Hepatocyte (in vitro differentiated cells): Measurements from ENCODE around the gene MAD1L1. TPM values are rescaled to one million over a fixed set of nuclear protein-coding genes. Genes with fewer than 3 reads are reported as not detected.
A peak's percentile ranks its signal among the peaks of the same experiment; 100 is the strongest.

Experiments
- DNase-seq: peaks from one replicate; pipeline ENCODE4 v3.0.0-alpha.2; 2016; ENCODE audit warnings: low spot score
- H2AFZ ChIP-seq: fragments of 200-600 bp; sonication (generic); 2 replicates; pipeline ENCODE4 v1.6.0; 2016; ENCODE audit warnings: antibody characterized with exemption, mild to moderate bottlenecking
- H3K27ac ChIP-seq: fragments of 200-600 bp; sonication (generic); 2 replicates; pipeline ENCODE4 v1.5.1; 2016; ENCODE audit warnings: mild to moderate bottlenecking
- H3K27me3 ChIP-seq: fragments of 200-600 bp; sonication (generic); 2 replicates; pipeline ENCODE4 v1.6.1; 2016
- H3K36me3 ChIP-seq: fragments of 200-600 bp; sonication (generic); replicated peaks from 2 replicates; pipeline ENCODE4 v1.5.1; 2016; ENCODE audit warnings: low read depth; ENCODE audit not compliant: insufficient read depth
- H3K4me1 ChIP-seq: fragments of 200-600 bp; sonication (generic); 2 replicates; pipeline ENCODE4 v1.5.1; 2016; ENCODE audit warnings: mild to moderate bottlenecking, moderate library complexity; ENCODE audit not compliant: insufficient read depth
- H3K4me2 ChIP-seq: fragments of 200-600 bp; sonication (generic); 2 replicates; pipeline ENCODE4 v1.6.0; 2016
- H3K4me3 ChIP-seq: fragments of 200-600 bp; sonication (generic); 2 replicates; pipeline ENCODE4 v1.5.1; 2016; ENCODE audit warnings: mild to moderate bottlenecking
- H3K79me2 ChIP-seq: fragments of 200-600 bp; sonication (generic); 2 replicates; pipeline ENCODE4 v1.6.0; 2017; ENCODE audit warnings: mild to moderate bottlenecking
- H3K9me2 ChIP-seq: fragments of 200-600 bp; sonication (generic); replicated peaks from 2 replicates; pipeline ENCODE4 v1.6.0; 2017; ENCODE audit warnings: mild to moderate bottlenecking; ENCODE audit not compliant: insufficient read depth
- H3K9me3 ChIP-seq: fragments of 200-600 bp; sonication (generic); 2 replicates; pipeline ENCODE4 v1.5.1; 2016; ENCODE audit warnings: low read depth, mild to moderate bottlenecking
- H4K20me1 ChIP-seq: fragments of 200-600 bp; sonication (generic); 2 replicates; pipeline ENCODE4 v1.6.0; 2016; ENCODE audit warnings: mild to moderate bottlenecking; ENCODE audit not compliant: insufficient read depth, poor library complexity, severe bottlenecking
- EZH2 ChIP-seq: fragments of 200-600 bp; sonication (generic); IDR thresholded peaks from 2 replicates; pipeline ENCODE4 v1.6.1; 2016; ENCODE audit warnings: antibody characterized with exemption, mild to moderate bottlenecking, borderline replicate concordance
- EZH2phosphoT487 ChIP-seq: fragments of 200-600 bp; sonication (generic); IDR thresholded peaks from one replicate; pipeline ENCODE4 v1.6.1; 2018; ENCODE audit warnings: antibody characterized with exemption, mild to moderate bottlenecking, low read depth, moderate library complexity; ENCODE audit not compliant: unreplicated experiment, severe bottlenecking
- WGBS: methylation state at CpG from one replicate; pipeline ENCODE4 v1.1.6; 2016; ENCODE audit warnings: low lambda C conversion rate; ENCODE audit errors: missing lambda C conversion rate; 5-methylcytosine and 5-hydroxymethylcytosine counted together
- polyA plus RNA-seq: library from polyadenylated mRNA; unstranded; fragments of >200 nt; fragmentation: Nextera tagmentation; extraction: Ambion mirVana; gene quantifications from 2 replicates; pipeline ENCODE4 v1.2.1, GENCODE V29; 2016
- total RNA-seq: library from RNA; depleted of rRNA; stranded (reverse); fragments of >200 nt; gene quantifications from 2 replicates; pipeline ENCODE4 v1.2.3, GENCODE V29; 2014
- TF ChIP-seq, protein P1 (sequence below): fragments of 200-600 bp; sonication (generic); IDR thresholded peaks from 2 replicates; pipeline ENCODE4 v1.5.1; 2016; ENCODE audit warnings: antibody characterized with exemption, mild to moderate bottlenecking; ENCODE audit not compliant: poor library complexity

The MAD1L1 gene
- total and polyA plus RNA-seq, 2 experiments from 2014 or later: 30.7 to 31.0 TPM

DNA sequence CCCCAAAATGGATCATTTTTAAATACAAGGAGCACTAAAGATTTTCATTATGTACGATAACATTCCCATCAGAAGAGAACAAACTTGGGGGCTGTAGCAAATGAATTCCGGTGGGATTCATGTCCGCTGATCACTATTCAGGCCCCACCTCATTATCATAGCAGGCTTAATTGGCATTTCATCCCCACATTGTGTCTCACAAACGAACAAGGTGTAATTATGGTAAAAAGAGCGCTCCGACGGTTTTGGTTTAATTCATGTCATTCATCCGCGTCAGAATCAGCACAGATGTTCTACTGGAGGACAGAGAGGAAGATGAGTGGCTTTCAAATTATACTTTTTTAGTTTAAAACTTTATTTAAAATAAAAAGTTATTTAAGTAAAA, 124.7 kb downstream of the MAD1L1 start:
- H4K20me1 ChIP-seq: no peaks in the 10 kb centered on the region
- no peak overlapping the region for H2AFZ ChIP-seq
- H3K79me2 ChIP-seq: no peaks in the 10 kb centered on the region
- peak overlapping the region; percentile 49 for H3K4me2 ChIP-seq
- H3K9me3 ChIP-seq: no peaks in the 10 kb centered on the region
- 73% methylated on average over 9 of the region's 9 CpGs for WGBS
- H3K9me2 ChIP-seq: no peaks in the 10 kb centered on the region
- H3K27ac ChIP-seq: peak overlapping the region; percentile 63
- H3K27me3 ChIP-seq: no peaks in the 10 kb centered on the region
- TF ChIP-seq, protein P1, sequence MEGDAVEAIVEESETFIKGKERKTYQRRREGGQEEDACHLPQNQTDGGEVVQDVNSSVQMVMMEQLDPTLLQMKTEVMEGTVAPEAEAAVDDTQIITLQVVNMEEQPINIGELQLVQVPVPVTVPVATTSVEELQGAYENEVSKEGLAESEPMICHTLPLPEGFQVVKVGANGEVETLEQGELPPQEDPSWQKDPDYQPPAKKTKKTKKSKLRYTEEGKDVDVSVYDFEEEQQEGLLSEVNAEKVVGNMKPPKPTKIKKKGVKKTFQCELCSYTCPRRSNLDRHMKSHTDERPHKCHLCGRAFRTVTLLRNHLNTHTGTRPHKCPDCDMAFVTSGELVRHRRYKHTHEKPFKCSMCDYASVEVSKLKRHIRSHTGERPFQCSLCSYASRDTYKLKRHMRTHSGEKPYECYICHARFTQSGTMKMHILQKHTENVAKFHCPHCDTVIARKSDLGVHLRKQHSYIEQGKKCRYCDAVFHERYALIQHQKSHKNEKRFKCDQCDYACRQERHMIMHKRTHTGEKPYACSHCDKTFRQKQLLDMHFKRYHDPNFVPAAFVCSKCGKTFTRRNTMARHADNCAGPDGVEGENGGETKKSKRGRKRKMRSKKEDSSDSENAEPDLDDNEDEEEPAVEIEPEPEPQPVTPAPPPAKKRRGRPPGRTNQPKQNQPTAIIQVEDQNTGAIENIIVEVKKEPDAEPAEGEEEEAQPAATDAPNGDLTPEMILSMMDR: no peak
- no peak for TF ChIP-seq EZH2phosphoT487
- no peak for TF ChIP-seq EZH2
- DNase-seq: no peak
- no peaks in the 10 kb centered on the region for H3K36me3 ChIP-seq
- H3K4me1 ChIP-seq: peaks cover 75% of the 10 kb centered on the region
- no peak overlapping the region for H3K4me3 ChIP-seq

DNA sequence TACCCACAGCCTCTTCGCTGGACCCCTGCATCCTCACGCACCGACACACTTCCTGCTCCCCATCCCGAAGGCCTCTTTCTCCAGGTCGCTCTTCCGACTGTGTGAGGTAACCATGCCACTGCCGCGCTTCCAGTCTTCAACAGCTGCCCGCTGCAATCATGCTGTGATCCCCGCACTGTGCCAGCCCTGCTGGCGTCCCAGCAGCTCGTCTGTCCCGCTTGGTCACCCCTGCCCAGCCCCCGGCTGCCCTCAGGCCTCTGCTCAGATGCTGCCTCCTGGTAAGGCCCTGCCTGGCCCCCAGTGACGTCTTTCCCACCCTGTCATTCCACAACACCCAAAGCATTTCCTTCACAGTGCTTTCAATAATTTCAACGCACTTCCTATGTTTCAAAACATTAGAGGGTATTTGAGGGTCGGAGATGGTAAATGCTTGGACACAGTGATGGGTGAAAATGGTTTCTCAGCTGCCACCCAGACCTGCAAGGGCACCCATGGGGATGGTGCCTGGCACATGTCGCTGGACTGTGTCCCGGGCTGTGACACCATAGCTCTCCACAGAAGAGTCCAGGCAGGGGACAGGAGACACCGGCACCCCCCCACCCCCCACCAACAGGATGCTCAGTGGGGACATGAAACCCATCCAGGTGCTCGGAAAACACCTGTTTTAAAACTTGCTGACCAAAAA, 125.2 kb downstream of the MAD1L1 start:
- WGBS: 74% methylated on average over 21 of the region's 21 CpGs
- H3K36me3 ChIP-seq: no peaks in the 10 kb centered on the region
- peak overlapping the region; percentile 16 for H3K4me2 ChIP-seq
- H3K4me1 ChIP-seq: peaks cover 75% of the 10 kb centered on the region
- DNase-seq: no peak
- TF ChIP-seq EZH2phosphoT487 (no peak), EZH2 (no peak)
- TF ChIP-seq, protein P1: no peak
- peak overlapping the region; percentile 63 for H3K27ac ChIP-seq
- no peaks in the 10 kb centered on the region for H4K20me1 ChIP-seq
- H3K79me2 ChIP-seq: no peaks in the 10 kb centered on the region
- H3K9me3 ChIP-seq: no peaks in the 10 kb centered on the region
- no peaks in the 10 kb centered on the region for H3K27me3 ChIP-seq
- no peak overlapping the region for H2AFZ ChIP-seq
- no peaks in the 10 kb centered on the region for H3K9me2 ChIP-seq
- no peak overlapping the region for H3K4me3 ChIP-seq

DNA sequence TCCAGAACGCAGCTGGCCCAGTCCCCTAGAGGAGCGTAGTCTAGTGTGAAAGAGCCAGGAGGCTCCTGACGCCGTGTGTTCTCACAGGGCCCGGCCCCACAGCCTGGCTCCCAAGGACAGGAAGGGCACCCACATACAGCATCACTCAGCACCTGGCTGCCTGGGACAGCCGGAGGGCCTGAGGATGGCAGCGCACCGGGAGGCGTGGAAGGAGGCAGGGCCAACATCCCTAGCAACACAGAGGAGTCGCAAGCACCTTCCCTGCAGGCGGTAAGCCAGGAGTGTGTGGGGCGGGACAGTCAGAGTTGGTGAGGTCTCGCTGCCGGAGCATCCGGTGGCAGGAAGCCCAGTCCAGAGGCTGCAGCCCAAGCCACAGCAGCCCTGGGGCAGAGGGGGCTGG, 125.8 kb downstream of the MAD1L1 start:
- peak; percentile 35 for DNase-seq
- no peak overlapping the region for H3K4me3 ChIP-seq
- H3K36me3 ChIP-seq: no peaks in the 10 kb centered on the region
- peak overlapping the region; percentile 16 for H3K4me2 ChIP-seq
- H2AFZ ChIP-seq: no peak overlapping the region
- H3K27me3 ChIP-seq: no peaks in the 10 kb centered on the region
- no peaks in the 10 kb centered on the region for H3K79me2 ChIP-seq
- TF ChIP-seq EZH2 (no peak), EZH2phosphoT487 (no peak)
- H3K9me2 ChIP-seq: no peaks in the 10 kb centered on the region
- 77% methylated on average over 15 of the region's 15 CpGs for WGBS
- H4K20me1 ChIP-seq: no peaks in the 10 kb centered on the region
- H3K9me3 ChIP-seq: no peaks in the 10 kb centered on the region
- H3K27ac ChIP-seq: peak overlapping the region; percentile 63
- H3K4me1 ChIP-seq: peaks cover 75% of the 10 kb centered on the region

DNA sequence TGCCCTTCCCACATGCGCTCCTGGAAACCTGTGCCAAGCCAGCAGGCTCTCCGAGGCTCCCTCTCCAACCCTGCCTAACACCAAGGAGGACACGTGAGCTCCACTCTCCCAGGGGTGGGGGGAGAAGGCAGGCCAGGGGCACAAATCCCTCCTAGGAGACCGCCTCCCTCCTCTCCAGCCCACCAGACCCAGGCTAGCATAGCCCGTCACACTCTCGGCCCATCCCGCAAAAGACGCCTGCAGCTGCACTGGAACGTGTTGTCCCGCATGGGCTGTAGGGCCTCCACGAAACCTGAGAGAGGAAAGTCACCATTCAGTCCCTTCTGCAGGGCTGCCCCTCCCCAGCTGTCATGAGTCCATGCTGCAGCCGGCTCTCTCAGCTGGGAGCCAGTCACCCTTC, 126.3 kb downstream of the MAD1L1 start:
- peak overlapping the region; percentile 63 for H3K27ac ChIP-seq
- H3K9me3 ChIP-seq: no peaks in the 10 kb centered on the region
- H3K27me3 ChIP-seq: no peaks in the 10 kb centered on the region
- no peaks in the 10 kb centered on the region for H3K9me2 ChIP-seq
- TF ChIP-seq, protein P1: no peak
- TF ChIP-seq EZH2 (no peak), EZH2phosphoT487 (no peak)
- peaks cover 74% of the 10 kb centered on the region for H3K4me1 ChIP-seq
- H3K79me2 ChIP-seq: no peaks in the 10 kb centered on the region
- H2AFZ ChIP-seq: no peak overlapping the region
- H3K4me3 ChIP-seq: no peak overlapping the region
- no peaks in the 10 kb centered on the region for H3K36me3 ChIP-seq
- no peak overlapping the region for H3K4me2 ChIP-seq
- 87% methylated on average over 12 of the region's 12 CpGs for WGBS
- no peak for DNase-seq
- no peaks in the 10 kb centered on the region for H4K20me1 ChIP-seq
